Mammary epithelial cell (primary cell): ENCODE results near the gene NDST1.

Experiments
- EZH2 ChIP-seq: IDR thresholded peaks from 2 replicates; pipeline ENCODE4 v1.6.1; 2012; ENCODE audit warnings: low read length, inconsistent platforms, borderline replicate concordance
- TF ChIP-seq, protein P1 (sequence below), 2 donors: IDR thresholded peaks in 1 of 2; conservative IDR thresholded peaks in 1 of 2; 2 replicates each; pipeline ENCODE4 v1.5.1; 2011 to 2012; ENCODE audit warnings: inconsistent platforms in 2 of 2, low read length in 2 of 2, mild to moderate bottlenecking in 2 of 2, control low read depth in 1 of 2, low read depth in 1 of 2; ENCODE audit not compliant: insufficient read depth in 1 of 2; ENCODE audit errors: extremely low read depth in 1 of 2

DNA sequence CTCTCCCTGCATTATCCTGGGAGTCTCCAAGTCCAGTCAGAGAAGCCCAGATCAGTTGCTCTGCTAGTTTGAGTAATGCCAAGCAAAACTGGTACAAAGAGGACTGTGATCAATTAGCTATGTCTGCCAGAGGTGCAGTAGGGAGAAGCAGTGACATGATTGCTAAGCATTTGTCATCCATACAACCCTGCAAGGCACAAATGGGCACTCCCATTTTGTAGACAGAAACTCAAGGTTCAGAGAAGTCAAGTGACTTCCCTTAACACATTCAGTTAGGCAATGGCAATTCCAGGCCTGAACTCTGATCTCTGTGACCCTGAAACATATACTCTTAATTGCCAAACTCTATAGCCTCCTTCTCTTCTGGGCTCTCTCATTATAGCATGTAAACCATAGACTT is 34.0 kb downstream of the NDST1 start:
- TF ChIP-seq, protein P1, sequence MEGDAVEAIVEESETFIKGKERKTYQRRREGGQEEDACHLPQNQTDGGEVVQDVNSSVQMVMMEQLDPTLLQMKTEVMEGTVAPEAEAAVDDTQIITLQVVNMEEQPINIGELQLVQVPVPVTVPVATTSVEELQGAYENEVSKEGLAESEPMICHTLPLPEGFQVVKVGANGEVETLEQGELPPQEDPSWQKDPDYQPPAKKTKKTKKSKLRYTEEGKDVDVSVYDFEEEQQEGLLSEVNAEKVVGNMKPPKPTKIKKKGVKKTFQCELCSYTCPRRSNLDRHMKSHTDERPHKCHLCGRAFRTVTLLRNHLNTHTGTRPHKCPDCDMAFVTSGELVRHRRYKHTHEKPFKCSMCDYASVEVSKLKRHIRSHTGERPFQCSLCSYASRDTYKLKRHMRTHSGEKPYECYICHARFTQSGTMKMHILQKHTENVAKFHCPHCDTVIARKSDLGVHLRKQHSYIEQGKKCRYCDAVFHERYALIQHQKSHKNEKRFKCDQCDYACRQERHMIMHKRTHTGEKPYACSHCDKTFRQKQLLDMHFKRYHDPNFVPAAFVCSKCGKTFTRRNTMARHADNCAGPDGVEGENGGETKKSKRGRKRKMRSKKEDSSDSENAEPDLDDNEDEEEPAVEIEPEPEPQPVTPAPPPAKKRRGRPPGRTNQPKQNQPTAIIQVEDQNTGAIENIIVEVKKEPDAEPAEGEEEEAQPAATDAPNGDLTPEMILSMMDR (conservative IDR thresholded peaks at IDR 0.05 in 1 of 2, IDR thresholded peaks at IDR 0.05 in 1 of 2; ENCODE audit: extremely low read depth in 1 of 2, insufficient read depth in 1 of 2, low read depth in 1 of 2, low read length in 2 of 2), result no peak
- no peak for TF ChIP-seq EZH2
